HG03175 (cell line): ENCODE results near the gene CCDC122.
"Not testable (repeated sequence)": the region's sequence is repeated elsewhere in the genome, so short reads cannot be mapped to it uniquely, and the experiment has no call there.

Experiments
- ATAC-seq: cut with Tn5 transposase; IDR thresholded peaks from one replicate; pipeline ENCODE4 v1.9.1; 2021; ENCODE audit warnings: mild to moderate bottlenecking, moderate library complexity; ENCODE audit not compliant: unreplicated experiment

The CCDC122 gene

DNA sequence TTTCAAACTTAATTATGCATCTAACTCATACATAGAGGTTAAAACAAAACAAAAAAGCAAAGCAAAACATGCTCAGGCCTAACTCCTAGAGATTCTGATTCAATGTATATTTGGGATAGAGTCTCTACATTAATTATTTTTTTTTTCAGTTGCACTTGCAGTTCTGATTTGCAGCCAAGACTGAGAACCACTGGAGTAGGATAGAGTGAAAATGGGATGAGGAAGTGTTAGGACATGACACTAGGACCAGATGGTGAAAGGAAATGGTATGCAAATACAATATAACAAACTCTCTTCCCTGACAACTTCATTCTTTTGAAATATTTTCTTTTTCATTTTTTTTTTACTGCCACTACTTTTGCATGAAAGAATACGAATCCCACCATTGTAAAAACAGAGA, 1.8 kb downstream of the CCDC122 start:
- no peak for ATAC-seq

DNA sequence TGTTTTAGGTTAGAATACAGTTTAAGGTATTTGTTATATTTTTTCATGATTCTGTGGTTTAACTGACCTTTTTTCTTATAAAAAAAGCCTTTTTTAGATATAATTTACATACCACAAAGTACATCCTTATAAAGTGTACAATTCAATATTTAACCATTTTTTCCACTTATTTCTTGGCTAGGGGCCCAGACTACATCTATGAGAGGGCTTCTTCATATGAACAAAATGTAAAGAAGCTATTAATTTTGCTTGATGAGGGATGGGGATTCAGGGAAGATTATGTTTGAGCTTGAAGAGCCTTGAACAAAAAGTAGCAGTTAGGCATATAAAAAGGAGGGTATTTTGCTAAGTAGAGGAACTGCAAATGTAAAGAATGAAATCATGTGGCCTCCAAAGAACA, 2.2 kb downstream of the CCDC122 start:
- ATAC-seq, result no peak

DNA sequence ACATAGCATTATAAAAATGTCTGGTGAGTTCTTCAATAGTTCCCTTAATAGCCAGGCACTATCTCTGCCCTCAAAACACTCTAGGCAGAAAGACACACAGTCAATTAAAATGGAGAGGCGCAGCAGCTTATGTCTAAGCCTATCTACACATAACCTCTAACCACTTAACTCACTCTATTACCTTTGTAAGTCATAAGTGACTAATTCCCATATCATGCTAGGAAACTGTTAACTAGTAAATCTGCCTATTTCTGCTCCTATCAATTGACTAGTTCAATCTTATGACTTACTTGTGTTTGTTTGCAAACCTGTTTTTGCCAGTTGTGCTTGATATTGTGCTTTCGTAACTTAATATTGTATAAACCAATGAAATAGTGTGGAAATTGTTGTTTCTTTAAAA, 3.2 kb downstream of the CCDC122 start:
- ATAC-seq, result no peak

DNA sequence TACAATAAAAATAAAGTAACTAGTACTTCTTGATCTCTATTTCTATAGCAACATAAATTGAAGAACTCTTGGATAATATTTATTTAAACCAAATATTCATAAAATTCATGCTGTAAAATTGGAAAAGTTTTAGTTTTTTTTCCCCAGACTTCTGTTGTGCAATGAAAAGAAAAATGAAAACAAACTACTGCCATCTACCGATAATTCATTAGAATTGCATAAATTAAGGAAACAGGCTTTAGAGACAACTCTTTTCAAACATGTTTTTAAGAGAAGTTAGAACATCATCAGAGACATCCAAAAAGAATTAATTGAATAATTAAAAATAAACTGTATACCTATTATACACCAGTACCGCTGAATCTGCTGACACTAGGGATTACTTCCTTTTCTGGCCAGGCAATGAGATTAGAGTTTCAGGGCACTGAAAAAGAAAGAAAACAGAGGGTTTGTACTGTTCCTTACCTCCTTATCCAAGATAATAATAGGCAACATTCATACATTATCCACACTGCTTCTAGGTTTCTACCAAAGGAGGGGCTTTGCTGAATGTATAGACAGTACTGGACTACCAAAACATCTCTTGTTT, 4.9 kb downstream of the CCDC122 start:
- ATAC-seq, result no peak

DNA sequence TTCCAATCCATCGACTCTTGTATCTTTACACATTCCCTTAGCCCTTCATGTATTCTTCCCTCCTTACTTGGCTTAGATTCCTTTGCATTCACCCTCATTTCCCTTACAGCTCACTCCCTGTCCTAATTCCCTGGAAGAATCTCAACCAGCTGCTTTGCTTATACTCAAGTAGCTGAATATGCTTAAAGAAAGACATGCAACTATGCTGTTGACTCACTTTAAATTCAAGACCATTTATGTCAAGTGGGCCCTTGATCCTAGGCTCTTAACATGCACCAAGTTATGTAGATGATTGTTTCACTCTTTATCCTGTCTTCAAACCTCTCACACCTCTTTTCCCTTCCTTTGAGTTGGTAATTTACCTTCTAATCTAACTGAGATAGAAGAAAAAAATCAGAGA, 7.4 kb downstream of the CCDC122 start:
- no peak for ATAC-seq

DNA sequence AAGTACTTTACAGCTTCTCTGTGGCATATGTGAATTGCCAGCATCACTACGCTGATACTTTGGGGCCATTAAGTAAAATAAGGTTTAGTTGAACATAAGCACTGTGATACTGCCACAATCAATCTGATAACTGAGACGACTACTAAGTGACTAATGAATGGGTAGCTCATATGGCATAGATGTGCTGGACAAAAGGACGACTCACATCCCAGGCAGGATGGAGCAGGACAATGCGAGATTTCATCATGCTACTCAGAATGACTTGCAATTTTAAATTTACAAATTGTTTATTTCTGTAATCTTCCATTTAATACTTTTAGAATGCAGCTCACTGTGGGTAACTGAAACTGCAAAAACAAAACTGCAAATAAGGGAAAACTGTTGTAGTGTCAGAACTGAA, 13.6 kb downstream of the CCDC122 start:
- no peak for ATAC-seq

DNA sequence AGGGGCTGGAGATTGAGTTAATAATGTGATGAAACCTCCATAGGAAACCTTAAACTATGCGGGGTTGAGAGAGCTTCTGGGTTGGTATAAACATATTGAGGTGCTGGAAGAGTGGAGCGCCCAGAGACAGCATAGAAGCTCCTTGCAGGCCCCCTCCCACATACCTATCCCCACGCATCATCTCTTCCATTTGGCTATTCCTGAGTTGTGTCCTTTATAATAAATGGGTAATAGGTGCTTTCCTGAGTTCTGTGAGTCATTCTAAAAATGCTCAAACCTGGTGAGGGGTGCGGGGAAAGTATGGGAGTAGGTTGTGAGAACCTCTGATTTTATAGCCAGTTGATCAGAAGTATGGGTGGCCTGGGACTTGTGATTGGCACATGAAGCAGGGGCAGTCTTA, 14.6 kb downstream of the CCDC122 start:
- ATAC-seq, result no peak

DNA sequence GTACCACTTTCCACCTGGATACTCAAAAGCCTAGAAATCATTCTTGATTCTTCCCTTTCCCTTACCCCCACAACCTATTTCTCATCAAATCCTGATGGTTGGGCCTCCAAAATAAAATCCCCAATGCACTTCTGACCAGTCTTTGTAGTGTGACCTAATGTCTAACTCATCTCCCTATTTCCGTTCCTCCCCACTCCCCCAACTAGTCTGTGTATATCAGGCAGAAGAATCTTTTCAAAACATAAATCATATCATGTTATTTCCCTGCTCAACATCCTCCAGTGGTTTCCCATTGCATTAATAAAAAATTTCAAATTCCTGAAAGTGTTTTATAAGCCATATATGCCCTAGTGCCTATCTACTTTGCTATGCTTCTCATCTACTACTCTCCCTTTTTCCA, 17.7 kb downstream of the CCDC122 start:
- ATAC-seq, result no peak

DNA sequence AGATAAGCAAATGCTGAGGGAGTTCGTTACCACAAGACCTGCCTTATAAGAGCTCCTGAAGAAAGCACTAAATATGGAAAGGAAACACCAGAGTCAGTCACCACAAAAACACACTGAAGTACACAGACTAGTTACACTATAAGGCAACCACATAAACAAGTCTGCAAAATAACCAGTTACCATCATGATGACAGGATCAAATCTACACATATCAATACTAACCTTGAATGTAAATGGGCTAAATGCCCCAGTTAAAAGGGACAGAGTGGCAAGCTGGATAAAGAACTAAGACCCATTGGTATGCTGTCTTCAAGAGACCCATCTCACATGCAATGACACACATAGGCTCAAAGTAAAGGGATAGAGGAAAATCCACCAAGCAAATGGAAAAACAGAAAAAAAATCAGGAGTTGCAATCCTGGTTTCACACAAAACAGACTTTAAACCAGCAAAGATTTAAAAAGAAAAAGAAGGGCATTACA, 26.6 kb downstream of the CCDC122 start:
- no peak for ATAC-seq

DNA sequence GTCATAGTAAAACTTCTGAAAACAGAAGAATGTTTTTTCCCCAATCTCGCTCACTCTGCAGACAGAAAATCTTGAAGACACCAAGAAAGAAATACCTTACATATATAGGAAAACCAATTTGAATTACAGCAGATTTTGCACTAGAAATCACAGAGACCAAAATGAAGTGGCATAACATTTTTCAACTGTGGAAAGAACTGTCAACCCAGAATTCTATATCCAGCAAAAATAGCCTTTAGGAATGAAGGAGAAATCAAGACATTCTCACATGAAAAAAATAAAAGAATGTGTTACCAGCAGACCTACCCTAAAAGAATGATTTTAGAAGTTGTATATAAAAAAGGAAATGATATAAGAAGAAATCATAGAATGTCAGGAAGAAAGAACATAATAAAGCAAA, 28.7 kb downstream of the CCDC122 start:
- ATAC-seq, result no peak

DNA sequence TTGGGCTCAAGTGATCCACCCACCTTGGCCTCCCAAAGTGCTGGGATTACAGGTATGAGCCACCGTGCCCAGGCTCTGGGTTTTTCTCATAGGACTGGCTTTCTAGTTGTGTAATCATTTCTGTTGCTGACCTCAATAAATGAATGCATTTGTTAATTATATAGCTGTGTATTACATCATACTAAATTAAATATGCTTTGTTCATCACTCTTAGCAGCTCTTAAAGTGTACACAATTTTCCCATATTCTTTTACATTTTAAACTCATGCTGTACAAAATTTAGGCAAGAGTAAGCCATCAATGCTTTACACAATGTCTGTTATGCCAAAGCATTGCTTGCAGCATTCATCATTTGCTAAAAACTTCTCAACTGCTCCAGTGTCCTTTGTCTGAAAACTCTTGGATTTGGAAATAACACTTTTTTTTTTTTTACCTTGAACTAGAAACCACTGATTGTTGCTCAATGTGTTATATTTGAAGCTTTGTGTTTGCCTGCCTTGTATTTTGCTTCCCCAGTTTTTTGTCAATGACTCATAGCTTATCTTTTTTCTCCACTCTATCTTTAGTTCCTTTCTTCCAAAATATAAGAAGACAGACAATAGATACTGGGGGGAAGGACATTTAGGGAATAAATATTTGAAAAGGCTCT, 31.4 kb downstream of the CCDC122 start:
- ATAC-seq, result no peak

DNA sequence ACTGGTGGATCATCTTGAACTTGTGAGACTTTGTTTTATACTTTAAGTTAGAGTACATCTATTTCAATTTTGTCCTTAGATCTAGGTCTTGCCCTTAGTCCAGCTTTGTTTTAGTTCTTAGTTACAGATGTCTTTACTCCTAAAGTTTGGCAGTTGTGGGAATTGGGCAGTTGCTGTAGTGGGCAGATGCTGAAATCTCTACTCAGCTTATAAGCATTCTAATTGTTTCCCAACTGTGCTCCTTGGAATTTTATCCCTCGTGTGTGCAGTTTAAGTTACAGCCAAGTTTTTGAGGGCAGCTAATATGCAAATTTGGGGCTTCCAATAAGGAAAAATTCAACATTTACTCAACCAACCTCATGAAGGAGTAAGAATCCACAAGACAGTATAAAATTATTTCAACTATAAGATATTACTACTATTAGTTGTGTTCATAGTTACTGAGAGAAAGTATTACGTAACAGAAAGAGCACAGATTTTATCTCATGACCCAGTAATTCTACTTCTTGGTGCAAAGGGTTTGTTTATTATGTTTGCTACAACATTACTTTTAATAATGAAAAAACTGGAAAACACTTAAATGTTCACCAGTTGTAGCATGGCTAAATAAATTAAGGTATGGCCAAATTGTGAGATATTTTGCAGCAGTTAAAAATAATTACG, 32.9 kb downstream of the CCDC122 start:
- no peak for ATAC-seq

DNA sequence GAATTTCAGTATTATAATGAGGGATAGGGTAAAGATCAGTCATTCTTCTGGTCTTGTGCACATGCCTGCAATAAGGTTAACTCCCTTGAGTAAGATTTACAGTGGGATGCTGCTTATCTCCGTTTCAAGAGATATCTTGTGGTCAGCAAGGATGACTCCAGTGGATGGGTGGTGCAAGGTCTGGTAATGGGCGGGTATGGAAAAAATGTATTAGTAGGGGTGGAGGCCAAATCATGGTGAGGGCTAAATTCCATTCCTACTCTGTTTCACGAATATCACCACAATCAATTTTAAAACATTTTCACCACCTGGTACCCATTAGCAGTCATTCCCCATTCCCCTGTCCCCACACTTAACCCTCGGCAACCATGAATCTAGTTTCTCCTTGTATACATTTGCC, 40.6 kb downstream of the CCDC122 start:
- ATAC-seq, result no peak

DNA sequence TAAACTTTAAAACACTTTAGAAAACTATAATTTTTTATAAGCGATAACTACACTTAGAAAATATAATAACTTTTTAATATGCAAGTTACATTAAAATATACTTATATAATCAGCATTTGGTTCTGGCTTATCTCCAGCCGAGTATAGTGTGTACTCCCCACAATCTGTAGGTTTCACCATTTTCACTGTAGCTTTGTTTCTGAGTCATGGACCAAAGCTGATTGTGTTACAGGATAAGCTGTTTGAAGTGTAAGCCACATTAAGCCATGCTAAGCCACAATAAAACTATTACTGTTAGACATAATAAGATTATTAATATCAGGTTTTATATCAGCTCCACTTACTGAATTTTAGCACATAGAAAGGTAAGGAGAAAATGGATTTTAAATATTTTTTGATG, 43.8 kb downstream of the CCDC122 start:
- ATAC-seq, result no peak

DNA sequence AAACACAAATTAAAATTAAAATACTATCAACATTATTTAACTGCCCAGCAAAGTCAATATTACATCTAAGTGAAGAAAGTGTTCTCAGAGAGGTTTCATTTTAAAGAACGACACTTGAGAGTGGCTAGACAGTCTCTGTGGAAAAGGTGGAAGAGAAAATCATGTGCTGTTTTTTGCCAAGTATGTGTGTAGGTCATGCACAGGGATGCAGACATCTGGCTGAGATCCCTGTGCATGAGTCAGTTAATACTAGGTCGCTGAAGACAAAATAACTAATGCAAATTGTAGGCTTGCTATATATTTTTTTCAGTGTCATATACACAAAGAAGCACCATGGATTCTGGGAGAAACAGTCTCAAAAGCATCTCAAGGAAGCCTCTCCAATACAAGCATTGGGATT, 48.5 kb downstream of the CCDC122 start:
- ATAC-seq, result no peak

DNA sequence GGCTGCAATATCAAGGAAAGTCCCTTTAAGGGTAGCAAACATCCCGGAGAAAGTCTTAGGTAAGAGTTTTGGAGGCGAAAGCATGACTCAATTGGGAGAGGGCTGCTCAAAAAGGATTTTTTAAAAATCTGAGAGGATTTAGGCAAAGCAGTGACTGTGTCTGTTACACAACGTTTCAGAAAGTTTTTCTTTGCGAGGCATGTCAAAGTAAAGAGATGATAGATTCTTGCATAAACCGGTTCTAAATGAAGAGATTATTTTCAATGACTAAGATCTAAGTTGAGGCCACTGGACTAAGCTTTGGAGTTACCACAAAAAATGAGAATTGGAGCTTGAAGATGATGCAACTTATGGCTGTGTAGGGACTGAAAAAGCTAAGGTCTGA, 49.1 kb downstream of the CCDC122 start:
- no peak for ATAC-seq

DNA sequence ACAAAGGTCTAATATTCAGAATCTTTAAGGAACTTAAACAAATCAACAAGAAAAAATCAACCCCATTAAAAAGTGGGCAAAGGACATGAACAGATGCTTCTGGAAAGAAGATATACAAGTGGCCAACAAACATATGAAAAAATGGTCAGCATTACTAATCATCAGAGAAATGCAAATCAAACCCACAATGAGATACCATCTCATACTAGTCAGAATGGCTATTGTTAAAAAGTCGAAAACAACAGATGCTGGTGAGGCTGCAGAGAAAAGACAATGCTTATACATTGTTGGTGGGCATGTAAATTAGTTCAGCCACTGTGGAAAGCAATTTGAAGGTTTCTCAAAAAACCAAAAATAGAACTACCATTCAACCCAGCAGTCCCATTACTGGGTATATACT, 54.9 kb downstream of the CCDC122 start:
- ATAC-seq, result not testable (repeated sequence)

DNA sequence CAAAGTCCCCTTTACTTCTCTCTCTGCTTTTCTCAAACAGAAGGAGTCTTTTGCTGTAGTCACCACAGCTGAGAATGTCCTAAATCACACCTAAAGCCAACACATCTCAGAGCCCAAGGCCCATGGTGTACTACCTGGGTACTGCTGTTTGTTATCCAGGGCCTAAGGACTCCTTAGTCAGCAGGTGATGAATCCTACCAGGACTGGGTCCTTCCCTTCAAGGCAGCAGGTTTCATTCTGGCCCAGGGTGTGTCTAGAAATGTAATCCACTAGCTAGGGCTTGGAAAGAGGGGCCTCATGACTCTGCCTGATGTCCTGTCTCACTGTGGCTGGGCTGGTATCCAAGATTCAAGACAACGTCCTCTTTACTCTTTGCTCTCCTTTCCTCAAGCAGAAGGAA, 56.6 kb downstream of the CCDC122 start:
- no peak for ATAC-seq

DNA sequence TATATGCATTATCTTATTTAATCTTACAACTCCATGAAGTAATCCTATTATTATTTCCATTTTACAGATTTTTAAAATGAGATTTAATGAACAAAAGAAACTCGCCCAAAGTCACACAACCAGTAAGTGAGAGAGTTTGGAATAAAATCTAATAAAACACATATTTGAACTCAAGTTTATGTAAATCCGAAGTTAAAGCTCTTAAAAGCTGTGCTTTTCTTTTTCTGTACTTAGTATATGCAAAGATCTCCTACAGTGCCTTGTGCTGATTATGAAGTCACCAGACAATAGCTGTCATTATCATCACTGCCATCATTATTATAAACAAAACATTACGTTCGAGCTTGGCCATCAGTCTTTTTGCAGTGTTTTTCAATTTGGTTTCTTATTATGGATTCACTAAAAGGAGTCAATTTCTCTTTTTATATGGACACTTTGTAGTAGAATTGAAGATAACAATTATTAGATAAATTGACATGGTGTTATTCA, 63.1 kb downstream of the CCDC122 start:
- no peak for ATAC-seq

DNA sequence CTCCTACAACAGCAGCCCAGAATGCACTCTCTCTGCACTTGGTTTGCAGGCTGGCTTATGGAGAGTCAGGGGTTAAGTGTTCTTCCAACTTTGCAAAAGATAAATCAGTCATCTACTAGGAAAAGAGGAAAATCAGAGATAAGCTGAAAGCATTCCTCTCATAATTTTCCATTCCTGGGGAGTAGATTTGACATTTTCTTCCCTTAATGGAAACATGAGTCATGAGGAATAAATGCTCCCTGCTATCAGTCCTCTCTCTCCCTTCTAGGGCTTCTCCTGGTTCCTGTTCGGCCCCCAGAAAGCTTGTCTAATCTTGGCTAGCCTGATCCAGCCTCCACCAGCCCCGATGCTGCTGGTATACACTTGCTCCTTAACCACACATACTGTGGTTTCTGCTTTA, 64.3 kb downstream of the CCDC122 start:
- ATAC-seq, result no peak

DNA sequence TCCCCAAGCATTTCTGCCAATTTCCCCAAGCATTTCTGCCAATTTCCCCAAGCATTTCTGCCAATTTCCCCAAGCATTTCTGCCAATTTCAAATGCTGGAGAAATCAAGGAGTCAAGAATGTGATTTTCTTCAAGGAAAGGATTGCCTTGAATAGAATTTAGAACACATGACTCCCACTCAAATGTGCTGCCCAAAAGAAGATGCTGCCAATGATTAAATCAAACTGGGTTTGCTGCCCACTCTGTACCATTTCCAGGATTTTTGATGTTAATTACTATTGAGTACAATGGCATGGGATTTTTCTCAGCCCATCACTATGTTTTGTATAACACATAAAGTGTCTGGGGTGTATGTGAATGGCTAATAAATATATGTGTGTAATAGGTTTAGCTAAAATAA, 70.9 kb downstream of the CCDC122 start:
- no peak for ATAC-seq

DNA sequence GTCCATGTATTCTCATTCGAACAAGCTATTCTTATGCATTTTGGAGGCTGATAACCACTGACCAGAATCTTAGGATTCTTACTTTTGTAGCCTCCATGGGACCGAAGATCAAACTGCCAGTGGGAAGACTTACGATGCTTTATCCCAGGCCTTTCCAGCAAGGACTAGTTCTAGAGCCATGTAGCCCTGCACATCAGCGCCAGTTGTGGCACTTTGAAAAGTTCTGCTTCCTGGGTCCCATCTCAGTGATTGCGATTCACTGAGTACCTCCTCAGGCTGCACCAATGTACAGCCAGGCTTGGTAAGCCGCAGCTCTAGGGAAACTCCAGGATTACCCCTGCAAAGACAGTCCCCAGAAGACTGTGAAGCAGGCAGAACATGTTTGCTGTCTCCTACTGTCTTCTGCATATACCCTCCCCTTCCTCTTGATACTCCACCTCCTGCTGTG, 73.8 kb downstream of the CCDC122 start:
- no peak for ATAC-seq
